Measurements from ENCODE around the gene SMAD4. TPM values are rescaled to one million over a fixed set of nuclear protein-coding genes. Genes with fewer than 3 reads are reported as not detected.

Gene SMAD4
- total RNA-seq, 1 experiment from 2014 or later = 96.3 TPM

- no peak for TF ChIP-seq CTCF (IDR thresholded peaks at IDR 0.05 in 2 of 3, conservative IDR thresholded peaks at IDR 0.05 in 1 of 3; ENCODE audit: borderline replicate concordance in 1 of 3, insufficient read depth in 1 of 3, low read depth in 2 of 3, low read length in 2 of 3)
- TF ChIP-seq SP1 (IDR thresholded peaks at IDR 0.05; ENCODE audit: low read depth) = no peak
- TF ChIP-seq CBX3 (IDR thresholded peaks at IDR 0.05; ENCODE audit: low read depth) = no peak
Measured at GRCh38 chr18:51072586-51073313, 42.7 kb downstream of the SMAD4 start (continued).

GRCh38 chr18:51074605-51075004 lies 44.6 kb downstream of the SMAD4 start:
- H3K36me3 ChIP-seq (ENCODE audit: control insufficient read depth in 1 of 2, insufficient read depth in 2 of 2, low read length in 2 of 2) = peaks cover 18 to 20% of the 10 kb centered on the region in 2 experiments
- RAD21 ChIA-PET (ENCODE audit: low non-redundant PET in 1 of 2, low total read pairs in 2 of 2, uncharacterized antibody in 2 of 2, unreplicated experiment in 2 of 2) = no interaction called here

DNA sequence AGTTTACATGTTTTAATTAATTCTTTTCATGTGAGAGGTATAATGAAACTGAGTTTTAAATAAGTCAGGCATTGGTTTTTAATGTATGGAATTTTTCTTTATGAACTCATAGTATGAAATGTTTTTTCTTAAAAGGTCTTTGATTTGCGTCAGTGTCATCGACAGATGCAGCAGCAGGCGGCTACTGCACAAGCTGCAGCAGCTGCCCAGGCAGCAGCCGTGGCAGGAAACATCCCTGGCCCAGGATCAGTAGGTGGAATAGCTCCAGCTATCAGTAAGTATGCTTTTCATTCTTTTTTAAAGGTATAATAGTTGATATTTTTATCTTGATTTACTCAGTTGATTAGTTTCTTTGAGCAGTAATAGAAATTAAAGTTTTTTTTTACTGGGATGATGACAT lies 46.5 kb downstream of the SMAD4 start:
- POLR2A ChIA-PET = no interaction called here
- Histone ChIP-seq H2AFZ (ENCODE audit: low read depth, low read length, poor library complexity, severe bottlenecking) (no peak overlapping the region), H3K4me2 (ENCODE audit: low read length) (no peak overlapping the region), H3K4me1 (ENCODE audit: control insufficient read depth in 1 of 2, insufficient read depth in 2 of 2, low read length in 2 of 2) (no peaks in the 10 kb centered on the region), H3K79me2 (ENCODE audit: insufficient read depth, low read length) (peaks cover 27% of the 10 kb centered on the region), H4K20me1 (ENCODE audit: insufficient read depth) (no peaks in the 10 kb centered on the region), H3K4me3 (replicated peaks in 1 of 2; ENCODE audit: low read depth in 1 of 2, low read length in 2 of 2) (no peak overlapping the region), H3K36me3 (ENCODE audit: control insufficient read depth in 1 of 2, insufficient read depth in 2 of 2, low read length in 2 of 2) (peaks cover 17 to 25% of the 10 kb centered on the region in 2 experiments), H3K9ac (ENCODE audit: low read length) (no peak overlapping the region), H3K9me3 (ENCODE audit: control insufficient read depth in 1 of 2, insufficient read depth in 1 of 2, low read depth in 1 of 2, low read length in 2 of 2) (no peaks in the 10 kb centered on the region), H3K9me2 (ENCODE audit: insufficient read depth) (no peaks in the 10 kb centered on the region), H3K27ac (ENCODE audit: low read depth, low read length) (no peak overlapping the region), H3K27me3 (ENCODE audit: insufficient read depth, low read length) (no peaks in the 10 kb centered on the region)
- no peak for ATAC-seq
- CTCF ChIA-PET = no interaction called here
- intact Hi-C loops (cut with micrococcal nuclease) = no loop called here
- DNase-seq (ENCODE audit: low read depth, low spot score) = no peak
- no TSS peak for BruUV-seq (replicated peaks)
- RAD21 ChIA-PET (ENCODE audit: low non-redundant PET in 1 of 2, low total read pairs in 2 of 2, uncharacterized antibody in 2 of 2, unreplicated experiment in 2 of 2) = no interaction called here
- TF ChIP-seq EZH2phosphoT487 (IDR thresholded peaks at IDR 0.05; ENCODE audit: borderline replicate concordance) = no peak
- TF ChIP-seq FOSL1 (IDR thresholded peaks at IDR 0.05; ENCODE audit: low read depth) = no peak
- TF ChIP-seq, protein P1, sequence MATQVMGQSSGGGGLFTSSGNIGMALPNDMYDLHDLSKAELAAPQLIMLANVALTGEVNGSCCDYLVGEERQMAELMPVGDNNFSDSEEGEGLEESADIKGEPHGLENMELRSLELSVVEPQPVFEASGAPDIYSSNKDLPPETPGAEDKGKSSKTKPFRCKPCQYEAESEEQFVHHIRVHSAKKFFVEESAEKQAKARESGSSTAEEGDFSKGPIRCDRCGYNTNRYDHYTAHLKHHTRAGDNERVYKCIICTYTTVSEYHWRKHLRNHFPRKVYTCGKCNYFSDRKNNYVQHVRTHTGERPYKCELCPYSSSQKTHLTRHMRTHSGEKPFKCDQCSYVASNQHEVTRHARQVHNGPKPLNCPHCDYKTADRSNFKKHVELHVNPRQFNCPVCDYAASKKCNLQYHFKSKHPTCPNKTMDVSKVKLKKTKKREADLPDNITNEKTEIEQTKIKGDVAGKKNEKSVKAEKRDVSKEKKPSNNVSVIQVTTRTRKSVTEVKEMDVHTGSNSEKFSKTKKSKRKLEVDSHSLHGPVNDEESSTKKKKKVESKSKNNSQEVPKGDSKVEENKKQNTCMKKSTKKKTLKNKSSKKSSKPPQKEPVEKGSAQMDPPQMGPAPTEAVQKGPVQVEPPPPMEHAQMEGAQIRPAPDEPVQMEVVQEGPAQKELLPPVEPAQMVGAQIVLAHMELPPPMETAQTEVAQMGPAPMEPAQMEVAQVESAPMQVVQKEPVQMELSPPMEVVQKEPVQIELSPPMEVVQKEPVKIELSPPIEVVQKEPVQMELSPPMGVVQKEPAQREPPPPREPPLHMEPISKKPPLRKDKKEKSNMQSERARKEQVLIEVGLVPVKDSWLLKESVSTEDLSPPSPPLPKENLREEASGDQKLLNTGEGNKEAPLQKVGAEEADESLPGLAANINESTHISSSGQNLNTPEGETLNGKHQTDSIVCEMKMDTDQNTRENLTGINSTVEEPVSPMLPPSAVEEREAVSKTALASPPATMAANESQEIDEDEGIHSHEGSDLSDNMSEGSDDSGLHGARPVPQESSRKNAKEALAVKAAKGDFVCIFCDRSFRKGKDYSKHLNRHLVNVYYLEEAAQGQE (IDR thresholded peaks at IDR 0.05; ENCODE audit: low read depth) = no peak
- TF ChIP-seq, protein P2, sequence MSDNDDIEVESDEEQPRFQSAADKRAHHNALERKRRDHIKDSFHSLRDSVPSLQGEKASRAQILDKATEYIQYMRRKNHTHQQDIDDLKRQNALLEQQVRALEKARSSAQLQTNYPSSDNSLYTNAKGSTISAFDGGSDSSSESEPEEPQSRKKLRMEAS (IDR thresholded peaks at IDR 0.05) = no peak
- no peak for TF ChIP-seq CBX3 (IDR thresholded peaks at IDR 0.05; ENCODE audit: low read depth)
- no peak for TF ChIP-seq SRF (IDR thresholded peaks at IDR 0.05; ENCODE audit: low read depth)
- no peak for TF ChIP-seq POLR2A (IDR thresholded peaks at IDR 0.05; ENCODE audit: borderline replicate concordance, extremely low read depth, insufficient read depth, insufficient read length)
- TF ChIP-seq TCF7L2 (IDR thresholded peaks at IDR 0.05; ENCODE audit: borderline replicate concordance, extremely low read depth, insufficient read depth, insufficient read length) = no peak
- TF ChIP-seq SIN3A (IDR thresholded peaks at IDR 0.05; ENCODE audit: low read depth) = no peak

More at GRCh38 chr18:51074605-51075004, 44.6 kb downstream of the SMAD4 start:
- ATAC-seq = no peak
- Histone ChIP-seq H3K9me3 (ENCODE audit: control insufficient read depth in 1 of 2, insufficient read depth in 1 of 2, low read depth in 1 of 2, low read length in 2 of 2) (no peaks in the 10 kb centered on the region), H3K27me3 (ENCODE audit: insufficient read depth, low read length) (no peaks in the 10 kb centered on the region), H3K4me2 (ENCODE audit: low read length) (no peak overlapping the region), H2AFZ (ENCODE audit: low read depth, low read length, poor library complexity, severe bottlenecking) (no peak overlapping the region), H3K9me2 (ENCODE audit: insufficient read depth) (no peaks in the 10 kb centered on the region), H3K9ac (ENCODE audit: low read length) (no peak overlapping the region), H3K27ac (ENCODE audit: low read depth, low read length) (no peak overlapping the region), H4K20me1 (ENCODE audit: insufficient read depth) (no peaks in the 10 kb centered on the region), H3K4me1 (ENCODE audit: control insufficient read depth in 1 of 2, insufficient read depth in 2 of 2, low read length in 2 of 2) (no peaks in the 10 kb centered on the region), H3K4me3 (replicated peaks in 1 of 2; ENCODE audit: low read depth in 1 of 2, low read length in 2 of 2) (no peak overlapping the region), H3K79me2 (ENCODE audit: insufficient read depth, low read length) (peaks cover 32% of the 10 kb centered on the region)
- DNase-seq (ENCODE audit: low read depth, low spot score) = no peak
- TF ChIP-seq SRF (IDR thresholded peaks at IDR 0.05; ENCODE audit: low read depth) (no peak), SIN3A (IDR thresholded peaks at IDR 0.05; ENCODE audit: low read depth) (no peak)
- ChIA-PET CTCF (no interaction called here), POLR2A (no interaction called here)
- no TSS peak for BruUV-seq (replicated peaks)
- intact Hi-C loops (cut with micrococcal nuclease) = no loop called here

Measured in HCT116 (cell line).